Measurements from ENCODE around the gene TMC1. TPM values are rescaled to one million over a fixed set of nuclear protein-coding genes. Genes with fewer than 3 reads are reported as not detected.

TMC1 gene
- total and polyA plus RNA-seq, 2 of the 8 experiments (the other 6 are each of a cell fraction or from before 2014, with no cell fraction given) = 0.95 to 0.98 TPM

DNA sequence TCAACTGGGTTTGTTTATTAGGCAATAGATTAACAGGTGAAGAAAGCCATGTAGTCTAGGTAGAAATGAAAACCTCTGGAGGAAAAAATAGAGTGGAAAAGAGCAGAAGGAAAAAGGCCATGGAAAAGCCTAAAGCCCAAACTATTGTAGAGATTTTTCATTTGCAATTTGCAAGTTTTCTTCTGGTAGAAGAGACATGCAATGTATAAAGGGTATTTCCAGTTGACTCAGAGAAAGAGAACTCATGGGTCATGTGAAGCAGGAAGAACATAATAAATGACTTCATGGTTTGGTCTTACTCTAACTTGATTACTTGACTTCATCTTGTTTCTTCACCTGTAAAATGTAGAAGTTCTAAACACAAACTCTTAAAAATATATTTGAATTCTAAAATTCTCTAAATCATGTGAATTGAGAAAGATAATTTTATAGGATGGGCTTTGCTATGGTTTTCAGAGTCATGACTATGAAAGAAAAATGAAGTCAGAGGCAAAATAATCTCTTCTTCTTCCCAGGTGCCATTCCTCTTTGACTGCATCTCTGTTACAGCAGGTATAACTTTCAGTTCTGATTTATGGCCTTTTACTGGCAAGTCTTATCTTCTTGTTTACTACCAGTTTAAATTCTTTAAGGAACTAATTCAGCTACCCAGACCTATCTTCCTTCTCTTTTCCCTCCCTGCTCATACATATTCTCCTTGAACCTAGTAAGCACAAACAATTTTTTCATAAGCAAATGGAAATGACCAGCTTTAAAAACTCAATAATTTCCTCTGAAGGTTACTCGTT, 47.7 kb upstream of the TMC1 start:
- H3K27me3 ChIP-seq (replicated peaks in 1 of 4; ENCODE audit: control insufficient read depth in 3 of 4, extremely low read depth in 1 of 4, insufficient read depth in 3 of 4, low read length in 3 of 4) = no peaks in the 10 kb centered on the region
- H4K91ac ChIP-seq (replicated peaks; ENCODE audit: insufficient read length, low read length) = no peak overlapping the region
- no peak overlapping the region for H2BK20ac ChIP-seq (ENCODE audit: low read length)
- CTCF ChIA-PET (ENCODE audit: partially characterized antibody) = interaction anchor here (1.2 kb wide), 1 partner anchor 119 kb away, joined by 3 read pairs; no protein-coding TSS in a partner anchor
- no peaks in the 10 kb centered on the region for H3K23me2 ChIP-seq (ENCODE audit: low read depth, low read length)
- FAIRE-seq (no peak), DNase-seq (ENCODE audit: low read depth in 1 of 2, low spot score in 2 of 2) (no peak)
- H2BK5ac ChIP-seq (ENCODE audit: low read depth, low read length) = no peak overlapping the region
- no peak overlapping the region for H3K4ac ChIP-seq (replicated peaks; ENCODE audit: insufficient read length, low read depth, low read length)
- no peak overlapping the region for H3K23ac ChIP-seq (ENCODE audit: insufficient read length)
- H3K14ac ChIP-seq (ENCODE audit: insufficient read length) = no peak overlapping the region
- H2BK12ac ChIP-seq (ENCODE audit: low read depth, low read length) = no peak overlapping the region
- no peak overlapping the region for H2BK15ac ChIP-seq (ENCODE audit: low read length)
- peaks cover 0 to 2% (median 0%) of the 10 kb centered on the region in 4 experiments; a peak in 2 of 7 replicates for H3K4me1 ChIP-seq (replicated peaks in 1 of 4; ENCODE audit: control insufficient read depth in 3 of 4, insufficient read depth in 4 of 4, low read length in 3 of 4)
- POLR2A ChIA-PET (ENCODE audit: partially characterized antibody) = interaction anchor here (1.1 kb wide), 1 partner anchor 111 kb away, joined by 4 read pairs; no protein-coding TSS in a partner anchor
- H3K79me2 ChIP-seq (ENCODE audit: control insufficient read depth in 1 of 2, insufficient read depth in 2 of 2, low read length in 2 of 2) = no peaks in the 10 kb centered on the region
- H3K36me3 ChIP-seq (ENCODE audit: control insufficient read depth in 2 of 4, insufficient read depth in 4 of 4, low read length in 3 of 4) = no peaks in the 10 kb centered on the region
- H3K79me1 ChIP-seq (ENCODE audit: low read depth, low read length) = no peaks in the 10 kb centered on the region
- no peaks in the 10 kb centered on the region for H4K20me1 ChIP-seq (replicated peaks in 1 of 2; ENCODE audit: control insufficient read depth in 1 of 2, insufficient read depth in 2 of 2, low read length in 2 of 2)
- H3K18ac ChIP-seq (ENCODE audit: extremely low read depth, low read length) = no peak overlapping the region
- no peak overlapping the region for H2BK120ac ChIP-seq (replicated peaks; ENCODE audit: low read depth, low read length)
- H3K9ac ChIP-seq (replicated peaks in 1 of 4; ENCODE audit: extremely low read depth in 1 of 4, low read depth in 3 of 4, low read length in 3 of 4) = no peak overlapping the region
- H3K9me3 ChIP-seq (ENCODE audit: insufficient read depth in 2 of 2, low read depth in 1 of 2, low read length in 1 of 2) = no peaks in the 10 kb centered on the region
- H3K4me2 ChIP-seq (ENCODE audit: insufficient read depth in 1 of 2, low read depth in 2 of 2, low read length in 2 of 2) = no peak overlapping the region
- no peak overlapping the region for H4K5ac ChIP-seq (ENCODE audit: insufficient read length, low read depth, low read length)
- WGBS, 2 experiments (ENCODE audit: extremely low coverage in 1 of 2, insufficient coverage in 1 of 2, insufficient read length in 1 of 2, insufficient replicate concordance in 2 of 2, low coverage in 1 of 2, low lambda C conversion rate in 2 of 2, missing lambda C conversion rate in 1 of 2) = 95% methylated on average over 1 of the region's 1 CpG; no CpG with 5 or more reads in 1 of the 2 experiments
- H4K8ac ChIP-seq (ENCODE audit: extremely low read depth, insufficient read depth, low read length) = no peak overlapping the region
- no peak overlapping the region for H2AK5ac ChIP-seq (ENCODE audit: low read depth, low read length)
- H3K27ac ChIP-seq (ENCODE audit: low read depth, low read length) = no peak overlapping the region
- no peak overlapping the region for H3K4me3 ChIP-seq (ENCODE audit: extremely low read depth in 1 of 4, insufficient read depth in 2 of 4, low read depth in 3 of 4, low read length in 4 of 4)
- H2AFZ ChIP-seq (ENCODE audit: low read length) = no peak overlapping the region
- no peak overlapping the region for H3K56ac ChIP-seq (replicated peaks; ENCODE audit: insufficient read length, low read depth, low read length)
- TF ChIP-seq RAD21 (IDR thresholded peaks at IDR 0.05 in 1 of 2, conservative IDR thresholded peaks at IDR 0.05 in 1 of 2; ENCODE audit: low read depth in 2 of 2, low read length in 2 of 2) = no peak
- TF ChIP-seq ZNF274 (IDR thresholded peaks at IDR 0.05; ENCODE audit: borderline replicate concordance, extremely low read depth, low read length) = no peak
- no peak for TF ChIP-seq KDM5A (IDR thresholded peaks at IDR 0.05; ENCODE audit: low read length)
- no peak for TF ChIP-seq ASH2L (IDR thresholded peaks at IDR 0.05; ENCODE audit: low read length)
- no peak for TF ChIP-seq RNF2 (IDR thresholded peaks at IDR 0.05; ENCODE audit: borderline replicate concordance, low read depth, low read length, missing control alignments, poor library complexity, severe bottlenecking)
- TF ChIP-seq SIN3A (conservative IDR thresholded peaks at IDR 0.05 in 1 of 2, IDR thresholded peaks at IDR 0.05 in 1 of 2; ENCODE audit: low read depth in 1 of 2, low read length in 2 of 2) = no peak
- TF ChIP-seq CBX8 (IDR thresholded peaks at IDR 0.05; ENCODE audit: borderline replicate concordance, low read depth, low read length) = no peak
- TF ChIP-seq PHF8 (conservative IDR thresholded peaks at IDR 0.05; ENCODE audit: low read depth, low read length) = no peak
- TF ChIP-seq TEAD4 (IDR thresholded peaks at IDR 0.05; ENCODE audit: low read depth, low read length) = no peak
- no peak for TF ChIP-seq SIX5 (IDR thresholded peaks at IDR 0.05; ENCODE audit: low read depth, low read length)
- TF ChIP-seq RFX5 (IDR thresholded peaks at IDR 0.05; ENCODE audit: borderline replicate concordance, low read depth, low read length) = no peak
- no peak for TF ChIP-seq BRCA1 (IDR thresholded peaks at IDR 0.05; ENCODE audit: low read depth, low read length)

Data from H1 (cell line).